AML-193 (cell line): ENCODE results near the gene PTPRD.

Source experiments
- DNase-seq, 2 experiments: peaks; one replicate each; lab custom pipeline; 2025; lab: John Stamatoyannopoulos, UW

Gene PTPRD

DNA sequence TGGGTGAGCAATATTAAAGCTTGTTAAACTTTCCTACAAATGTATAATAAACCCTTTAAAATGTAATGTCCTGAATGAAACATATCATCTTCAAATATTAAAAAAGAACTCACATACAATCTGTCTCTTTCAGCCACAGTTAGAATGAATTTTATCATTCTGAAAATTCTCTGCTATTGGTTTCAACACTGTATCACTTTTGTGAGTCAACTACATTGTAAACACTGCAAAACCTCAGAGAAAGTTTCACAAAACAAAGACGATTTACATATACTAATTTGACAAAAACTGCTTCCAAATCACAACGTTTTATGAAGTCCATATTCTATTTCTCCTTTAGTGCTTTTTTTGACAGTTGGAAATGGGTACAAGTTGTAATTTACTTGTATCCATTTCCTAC, 1781.2 kb downstream of the PTPRD start:
- no peak for DNase-seq

GRCh38 chr9:8826281-8826680, 1786.5 kb downstream of the PTPRD start:
- DNase-seq, result no peak

GRCh38 chr9:8825585-8826147, 1787.1 kb downstream of the PTPRD start:
- DNase-seq, result no peak

GRCh38 chr9:8823131-8823895, 1789.5 kb downstream of the PTPRD start:
- DNase-seq, result no peak

DNA sequence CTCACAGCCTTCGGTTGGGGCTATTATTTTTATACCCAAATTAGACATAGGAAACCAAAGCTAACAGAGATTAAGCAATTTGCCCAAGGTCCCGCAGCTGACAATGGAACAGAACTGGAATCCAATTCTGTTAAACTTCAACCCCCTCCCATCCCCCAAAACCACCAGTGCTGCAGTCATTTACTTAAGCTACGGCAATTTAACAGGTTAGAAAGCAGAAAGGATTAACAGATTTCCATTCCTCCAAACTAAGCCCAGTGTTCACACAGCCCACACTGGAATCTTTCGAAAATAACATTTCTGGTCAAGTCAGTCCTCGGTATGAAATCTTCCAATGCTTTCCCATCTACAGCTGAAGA, 1790.2 kb downstream of the PTPRD start:
- no peak for DNase-seq

DNA sequence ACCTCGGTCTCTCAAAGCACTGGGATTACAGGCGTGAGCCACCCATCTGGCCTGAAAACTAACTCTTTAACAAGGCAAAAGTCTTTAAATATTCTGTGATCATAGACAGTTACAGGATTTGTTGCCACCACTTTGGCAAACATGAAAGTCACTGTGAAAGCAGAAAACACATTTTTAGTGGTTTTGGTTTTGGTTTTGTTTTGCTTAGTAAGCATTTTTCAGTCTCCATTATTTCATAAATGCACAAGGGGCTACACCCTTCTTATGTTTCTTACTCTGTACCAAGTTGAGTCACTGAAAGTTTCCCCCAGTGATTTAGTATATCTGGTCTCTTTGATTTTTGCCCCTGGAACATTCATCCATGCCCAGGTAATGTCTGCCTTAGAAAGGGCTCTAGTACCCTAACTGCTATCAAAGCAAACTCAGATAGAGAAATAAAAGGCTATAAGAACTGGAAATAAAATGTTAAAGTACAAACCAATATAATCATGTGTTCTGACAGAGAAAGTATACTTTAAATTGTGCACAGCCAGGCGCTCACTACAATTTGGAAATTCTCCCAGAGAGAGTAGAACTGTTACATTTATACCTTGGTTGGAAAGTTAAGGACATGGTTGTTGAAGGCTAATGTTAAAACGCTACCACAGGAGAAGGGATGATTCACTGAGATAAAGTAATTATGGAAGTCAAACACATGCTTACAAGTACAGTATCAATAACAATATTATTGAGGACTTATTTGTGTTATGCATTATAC, 1790.7 kb downstream of the PTPRD start:
- no peak for DNase-seq

DNA sequence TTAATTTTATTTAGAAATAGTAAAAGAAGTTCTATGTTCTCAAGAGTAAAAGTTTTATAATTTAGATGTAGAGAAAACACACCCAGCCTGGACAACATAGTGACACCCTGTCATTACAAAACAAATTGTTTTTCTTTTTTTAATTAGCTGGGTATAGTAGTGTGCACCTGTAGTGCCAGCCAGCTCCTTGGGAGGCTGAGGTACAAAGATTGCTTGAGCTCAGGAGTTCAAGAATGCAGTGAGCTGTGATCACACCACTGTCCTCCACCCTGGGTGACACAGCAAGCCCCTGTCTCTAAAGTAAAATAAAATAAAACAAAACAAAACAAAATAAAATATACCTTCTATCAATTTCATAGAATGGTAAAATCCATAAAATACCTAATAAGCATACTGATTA, 1795.5 kb downstream of the PTPRD start:
- DNase-seq, result no peak

DNA sequence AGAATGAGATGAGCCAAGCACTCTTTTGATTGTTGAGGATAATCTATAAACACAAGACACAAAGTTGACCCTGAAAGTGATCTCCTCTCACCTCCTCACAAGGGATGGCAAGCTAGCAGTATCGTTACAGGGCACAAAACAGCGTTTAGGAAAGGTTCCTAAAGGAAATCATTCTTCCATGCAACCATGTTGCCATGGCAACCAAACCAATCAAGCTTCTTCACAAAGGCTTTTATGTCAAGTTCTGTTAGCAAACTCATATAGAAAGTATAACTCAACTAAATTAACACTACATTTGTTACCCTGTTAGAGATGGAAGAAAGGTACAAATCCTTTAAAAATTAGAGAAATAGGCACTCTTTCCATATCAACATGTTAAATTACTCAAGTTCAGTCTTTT, 1796.4 kb downstream of the PTPRD start:
- no peak for DNase-seq

DNA sequence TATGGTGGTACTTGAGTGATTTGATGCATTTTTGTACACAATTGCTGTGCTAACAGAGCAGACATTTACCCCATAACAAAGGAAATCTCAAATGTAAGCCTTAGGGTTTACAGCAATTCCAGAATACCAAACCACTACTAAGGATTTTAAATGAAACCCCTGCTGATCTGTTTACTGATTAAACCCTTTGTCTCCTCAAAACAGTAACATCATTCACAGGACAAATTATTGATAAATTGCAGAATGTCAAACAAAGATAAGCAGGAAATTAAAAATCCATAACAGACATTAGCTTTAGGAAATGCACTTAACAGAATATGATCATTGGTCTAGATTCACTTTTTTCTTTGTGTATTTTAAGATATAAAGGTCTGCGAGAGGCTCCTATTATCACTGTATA, 1796.9 kb downstream of the PTPRD start:
- DNase-seq, result no peak

DNA sequence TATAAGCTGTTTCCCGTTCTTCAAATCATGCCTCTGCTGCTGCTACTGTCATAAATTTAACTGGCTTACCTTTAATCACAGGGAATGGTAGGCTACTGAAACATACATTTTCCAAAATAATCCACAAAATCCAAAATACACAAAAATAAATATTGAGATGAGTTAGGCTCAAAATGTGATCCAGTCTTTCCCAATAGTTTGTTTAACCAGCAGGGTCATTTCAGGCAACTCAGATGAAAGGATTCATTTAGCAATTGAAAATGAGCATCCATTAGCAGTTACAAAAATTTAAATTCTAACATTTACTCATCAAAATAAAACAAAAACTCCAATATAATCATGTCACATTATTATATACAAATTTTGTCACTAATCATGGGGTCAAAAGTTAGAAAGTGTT, 1797.6 kb downstream of the PTPRD start:
- no peak for DNase-seq

DNA sequence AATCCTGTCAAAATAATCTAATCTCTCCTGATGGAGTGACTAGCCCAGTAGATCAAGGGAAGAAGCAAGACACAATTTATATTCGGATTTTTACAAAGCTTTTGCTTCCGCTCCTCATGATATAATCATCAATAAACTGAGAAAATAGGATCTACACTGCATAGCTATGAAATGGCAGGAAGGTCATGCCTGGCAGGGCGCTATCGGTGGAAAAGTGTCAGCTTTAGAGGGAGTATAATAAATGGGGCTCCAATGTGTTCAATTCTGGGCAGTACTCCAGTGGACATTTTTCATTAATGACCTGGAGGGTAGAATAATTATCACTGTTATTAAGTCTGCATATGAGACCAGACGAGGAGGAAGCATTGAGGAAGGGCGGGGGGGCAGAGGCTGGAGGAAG, 1799.9 kb downstream of the PTPRD start:
- DNase-seq, result no peak

- no peak for DNase-seq
Measured at GRCh38 chr9:8809741-8810140, 1803.1 kb downstream of the PTPRD start.

DNA sequence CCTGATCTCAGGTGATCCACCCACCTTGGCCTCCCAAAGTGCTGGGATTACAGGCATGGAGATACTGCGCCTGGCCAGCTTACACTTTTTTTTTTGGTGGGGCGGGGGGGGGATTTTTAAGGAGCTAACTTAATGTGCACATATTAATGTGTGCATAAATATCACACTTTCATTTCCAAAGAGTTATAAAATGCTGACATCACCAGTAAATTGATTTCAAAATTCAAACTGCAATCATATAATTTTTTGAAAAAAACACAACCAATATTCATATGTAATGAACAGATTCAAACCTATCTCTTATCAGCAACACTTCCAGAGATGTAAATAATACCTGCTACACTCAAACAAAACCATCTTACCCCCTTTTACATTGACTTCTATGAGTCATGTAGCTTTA, 1806.7 kb downstream of the PTPRD start:
- no peak for DNase-seq

DNA sequence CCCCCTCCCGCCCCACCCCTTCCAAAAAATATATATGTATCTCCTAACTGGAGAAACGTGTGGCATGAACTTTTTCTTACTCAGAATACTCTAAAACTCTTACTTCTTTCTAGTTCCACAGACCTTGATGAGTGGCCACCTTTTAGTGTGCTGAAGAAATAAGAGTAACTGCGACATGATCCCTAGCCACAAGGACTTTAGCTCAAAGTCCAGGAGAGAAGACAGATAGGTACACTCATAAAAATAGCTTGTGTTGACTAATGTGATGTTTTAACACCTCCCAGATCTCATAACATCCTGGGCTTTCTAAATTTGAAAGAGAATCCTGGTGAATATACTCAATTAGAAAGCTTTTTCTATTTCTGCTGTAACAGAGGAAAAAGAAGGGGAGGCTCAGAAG, 1808.2 kb downstream of the PTPRD start:
- DNase-seq, result no peak

GRCh38 chr9:8802242-8802641, 1810.6 kb downstream of the PTPRD start:
- no peak for DNase-seq

DNA sequence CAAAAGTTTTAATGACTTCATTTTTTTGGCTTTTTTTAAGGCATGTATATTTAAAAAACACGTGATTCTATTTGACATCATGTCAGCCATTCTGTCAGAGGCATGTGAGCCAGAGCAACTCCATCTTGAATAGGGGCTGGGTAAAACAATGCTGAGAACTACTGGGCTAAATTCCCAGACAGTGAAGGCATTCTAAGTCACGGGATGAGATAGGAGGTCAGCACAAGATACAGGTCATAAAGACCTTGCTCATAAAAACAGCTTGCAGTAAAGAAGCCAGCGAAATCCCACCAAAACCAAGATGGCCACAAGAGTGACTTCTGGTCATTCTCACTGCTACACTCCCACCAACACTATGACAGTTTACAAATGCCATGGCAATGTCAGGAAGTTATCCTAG, 1812.6 kb downstream of the PTPRD start:
- no peak for DNase-seq

DNA sequence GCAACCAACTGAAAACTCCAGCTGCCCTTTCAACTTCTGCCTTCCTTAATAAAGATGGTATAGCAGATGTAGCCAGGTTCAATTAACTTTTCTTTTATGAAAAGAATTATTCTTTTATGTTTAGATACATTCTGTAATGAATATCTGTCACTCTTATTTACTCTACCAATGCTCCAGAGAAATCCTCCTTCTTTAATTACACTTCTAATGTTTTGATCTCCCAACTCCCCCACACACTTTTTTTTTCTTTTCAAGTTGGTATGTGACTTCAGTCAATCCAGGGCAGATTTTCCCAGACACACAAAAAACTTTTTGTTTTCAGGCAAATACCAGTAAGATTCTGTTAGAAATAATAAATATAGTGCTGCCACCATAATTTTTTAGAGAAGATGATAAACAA, 1813.2 kb downstream of the PTPRD start:
- no peak for DNase-seq

GRCh38 chr9:8799206-8799605, 1813.6 kb downstream of the PTPRD start:
- no peak for DNase-seq

- no peak for DNase-seq
Measured at GRCh38 chr9:8784838-8785237, 1828.0 kb downstream of the PTPRD start.

GRCh38 chr9:8783941-8784340, 1828.9 kb downstream of the PTPRD start:
- DNase-seq, result no peak

DNA sequence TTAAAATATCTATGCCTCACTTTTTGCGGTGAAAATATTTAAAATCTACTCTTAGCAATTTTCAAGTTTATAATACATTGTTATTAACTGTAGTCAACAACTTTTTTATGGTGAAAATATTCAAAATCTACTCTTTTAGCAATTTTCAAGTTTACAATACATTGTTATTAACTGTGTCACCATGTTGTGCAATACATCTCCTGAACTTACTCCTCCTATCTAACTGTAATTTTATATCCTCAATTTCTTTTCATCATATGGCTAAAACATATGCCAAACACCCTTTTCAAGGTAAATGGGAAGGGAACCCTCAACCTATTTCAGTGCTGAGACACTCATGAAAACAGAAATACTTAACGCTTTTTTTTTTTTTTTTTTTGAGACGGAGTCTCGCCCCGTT, 1830.6 kb downstream of the PTPRD start:
- DNase-seq, result no peak

GRCh38 chr9:8781458-8781857, 1831.3 kb downstream of the PTPRD start:
- DNase-seq, result no peak

DNA sequence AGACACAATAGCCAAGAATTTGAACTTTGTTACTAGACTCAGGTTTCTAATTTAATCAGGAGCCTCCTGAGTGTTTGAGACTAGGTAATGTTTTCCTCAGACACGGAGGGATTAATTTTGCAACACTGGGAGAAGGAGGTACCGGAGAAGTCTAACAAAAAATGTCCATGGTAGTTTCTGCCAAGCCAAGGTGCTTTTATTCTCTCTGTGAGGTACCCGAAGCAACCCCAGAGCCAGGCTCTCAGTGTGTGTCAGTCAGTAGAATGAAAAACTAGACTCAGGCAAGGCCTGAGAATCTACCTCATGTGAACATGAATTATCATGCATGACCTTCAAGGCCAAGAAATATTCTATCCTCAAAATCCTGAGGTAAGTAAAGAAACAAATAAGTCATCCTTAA, 1832.4 kb downstream of the PTPRD start:
- DNase-seq, result no peak
